PC-9 (cell line): Measurements from ENCODE around the gene TLK2.
"Not testable (repeated sequence)": the region's sequence is repeated elsewhere in the genome, so short reads cannot be mapped to it uniquely, and the experiment has no call there.

ENCODE experiments used
- CTCF ChIP-seq: fragments of 200-600 bp; sonication (generic); conservative IDR thresholded peaks from 2 replicates; pipeline ENCODE4 v1.6.1; 2017; ENCODE audit warnings: mixed run types, antibody characterized with exemption, mild to moderate bottlenecking, moderate library complexity
- EZH2 ChIP-seq: fragments of 200-600 bp; sonication (generic); IDR thresholded peaks from 2 replicates; pipeline ENCODE4 v1.8.0; 2017; ENCODE audit warnings: antibody characterized with exemption, low read depth

- TF ChIP-seq CTCF, EZH2: not testable (repeated sequence)
Measured at GRCh38 chr17:62510247-62510819, 31.7 kb downstream of the TLK2 start.
